Brain microvascular endothelial cell (primary cell): ENCODE results near the gene NNMT.

Experiments used
- DNase-seq: peaks from one replicate; pipeline ENCODE4 v3.0.0-alpha.2; 2020
- H3K27ac ChIP-seq: fragments of 250-450 bp; sonication (Bioruptor Pico); 2 replicates; pipeline ENCODE4 v1.5.1; 2020; ENCODE audit warnings: mild to moderate bottlenecking, moderate library complexity
- H3K27me3 ChIP-seq: fragments of 250-450 bp; sonication (Bioruptor Pico); replicated peaks from 2 replicates; pipeline ENCODE4 v1.5.1; 2020; ENCODE audit warnings: mild to moderate bottlenecking
- H3K36me3 ChIP-seq: fragments of 250-450 bp; sonication (Bioruptor Pico); replicated peaks from 2 replicates; pipeline ENCODE4 v1.5.1; 2020; ENCODE audit warnings: mild to moderate bottlenecking
- H3K4me3 ChIP-seq: 2 replicates; pipeline ENCODE4 v1.5.1; 2011; ENCODE audit warnings: low read depth, mild to moderate bottlenecking, control low read depth, low read length, moderate library complexity
- in situ Hi-C: cut with HindIII; loops from 2 replicates; pipeline ENCODE4 v1.10.0; 2017; ENCODE audit warnings: low sequenced_read_pairs, low pct_ligation_motif_present
- TF ChIP-seq, protein P1 (sequence below): IDR thresholded peaks from 2 replicates; pipeline ENCODE4 v1.5.1; 2011; ENCODE audit warnings: low read depth, mild to moderate bottlenecking, moderate library complexity, low read length, control low read depth, inconsistent platforms; ENCODE audit errors: missing control alignments

NNMT gene

DNA sequence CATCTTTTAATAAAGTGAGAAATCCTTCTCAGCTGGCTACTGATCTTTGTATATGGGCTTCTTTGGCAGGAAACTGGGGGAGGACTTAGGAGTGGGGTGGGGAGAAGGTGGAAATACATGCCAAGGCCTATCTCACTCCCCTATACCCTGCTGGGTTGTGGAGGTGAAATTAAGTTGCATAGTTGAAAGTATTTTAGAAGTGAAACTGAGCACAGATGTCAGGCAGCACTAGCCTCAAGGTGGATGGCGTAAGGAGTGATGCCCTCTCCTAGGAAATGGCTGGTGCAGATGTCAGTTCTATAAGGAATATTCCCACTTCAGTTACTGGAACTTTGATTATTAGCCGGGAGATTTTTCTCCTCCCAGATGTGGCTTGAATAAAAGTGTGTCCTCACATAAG, 46.3 kb downstream of the NNMT start:
- in situ Hi-C loops = loop anchor here (25.0 kb wide), 1 partner anchor 420 kb away; no protein-coding TSS in a partner anchor
- H3K36me3 ChIP-seq = no peaks in the 10 kb centered on the region
- no peak overlapping the region for H3K4me3 ChIP-seq
- no peak overlapping the region for H3K27ac ChIP-seq
- DNase-seq = no peak
- TF ChIP-seq, protein P1, sequence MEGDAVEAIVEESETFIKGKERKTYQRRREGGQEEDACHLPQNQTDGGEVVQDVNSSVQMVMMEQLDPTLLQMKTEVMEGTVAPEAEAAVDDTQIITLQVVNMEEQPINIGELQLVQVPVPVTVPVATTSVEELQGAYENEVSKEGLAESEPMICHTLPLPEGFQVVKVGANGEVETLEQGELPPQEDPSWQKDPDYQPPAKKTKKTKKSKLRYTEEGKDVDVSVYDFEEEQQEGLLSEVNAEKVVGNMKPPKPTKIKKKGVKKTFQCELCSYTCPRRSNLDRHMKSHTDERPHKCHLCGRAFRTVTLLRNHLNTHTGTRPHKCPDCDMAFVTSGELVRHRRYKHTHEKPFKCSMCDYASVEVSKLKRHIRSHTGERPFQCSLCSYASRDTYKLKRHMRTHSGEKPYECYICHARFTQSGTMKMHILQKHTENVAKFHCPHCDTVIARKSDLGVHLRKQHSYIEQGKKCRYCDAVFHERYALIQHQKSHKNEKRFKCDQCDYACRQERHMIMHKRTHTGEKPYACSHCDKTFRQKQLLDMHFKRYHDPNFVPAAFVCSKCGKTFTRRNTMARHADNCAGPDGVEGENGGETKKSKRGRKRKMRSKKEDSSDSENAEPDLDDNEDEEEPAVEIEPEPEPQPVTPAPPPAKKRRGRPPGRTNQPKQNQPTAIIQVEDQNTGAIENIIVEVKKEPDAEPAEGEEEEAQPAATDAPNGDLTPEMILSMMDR = no peak
- no peaks in the 10 kb centered on the region for H3K27me3 ChIP-seq

DNA sequence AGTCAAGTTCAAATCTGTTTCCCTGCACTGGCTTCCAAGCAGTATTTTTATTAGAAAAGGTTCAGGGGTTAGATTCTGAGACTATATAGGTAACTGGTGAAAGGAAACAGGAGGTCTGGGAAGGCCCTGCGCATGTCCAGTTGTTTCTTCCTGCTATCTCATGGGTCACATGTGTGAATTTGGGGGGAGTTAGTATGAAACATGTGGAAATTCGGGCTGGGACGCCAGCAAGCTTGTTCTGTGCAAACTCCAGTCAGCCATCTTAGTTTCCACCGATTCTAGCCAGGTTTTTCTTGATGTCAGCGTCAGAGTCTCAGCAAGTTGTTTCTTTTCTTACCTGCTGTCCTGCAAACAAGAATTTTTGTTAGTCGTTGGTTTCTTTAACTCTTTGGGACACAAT, 46.8 kb downstream of the NNMT start:
- DNase-seq = no peak
- no peak overlapping the region for H3K27ac ChIP-seq
- no peak overlapping the region for H3K4me3 ChIP-seq
- in situ Hi-C loops = loop anchor here (25.0 kb wide), 1 partner anchor 419 kb away; no protein-coding TSS in a partner anchor
- TF ChIP-seq, protein P1 = no peak
- no peaks in the 10 kb centered on the region for H3K36me3 ChIP-seq
- H3K27me3 ChIP-seq = no peaks in the 10 kb centered on the region

DNA sequence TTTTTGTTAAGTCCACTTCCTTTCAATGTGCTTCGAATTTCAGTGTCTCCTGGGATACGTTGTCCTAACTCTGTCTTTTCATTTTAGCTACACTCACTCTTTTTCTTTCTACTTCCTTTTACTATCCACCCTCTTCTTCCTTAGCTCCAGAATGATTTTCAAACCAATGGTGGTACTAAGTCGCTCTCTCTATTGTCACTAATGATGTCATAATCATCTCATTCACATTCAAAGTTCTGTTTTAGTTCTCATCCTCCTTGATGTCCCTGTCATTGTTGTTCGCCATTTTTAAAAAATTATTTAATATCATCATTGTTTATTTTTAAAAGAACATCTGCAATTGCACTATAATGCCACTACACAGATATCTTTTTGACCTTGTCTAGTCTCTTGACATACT, 47.3 kb downstream of the NNMT start:
- TF ChIP-seq, protein P1 = no peak
- Histone ChIP-seq H3K27me3 (no peaks in the 10 kb centered on the region), H3K27ac (no peak overlapping the region), H3K4me3 (no peak overlapping the region), H3K36me3 (no peaks in the 10 kb centered on the region)
- no peak for DNase-seq
- in situ Hi-C loops = loop anchor here (25.0 kb wide), 1 partner anchor 419 kb away; no protein-coding TSS in a partner anchor

GRCh38 chr11:114344494-114344893, 48.3 kb downstream of the NNMT start:
- TF ChIP-seq, protein P1 = no peak
- Histone ChIP-seq H3K27me3 (no peaks in the 10 kb centered on the region), H3K36me3 (no peaks in the 10 kb centered on the region), H3K4me3 (no peak overlapping the region), H3K27ac (no peak overlapping the region)
- in situ Hi-C loops = loop anchor here (25.0 kb wide), 1 partner anchor 418 kb away; no protein-coding TSS in a partner anchor
- no peak for DNase-seq

- Histone ChIP-seq H3K27ac (no peak overlapping the region), H3K4me3 (no peak overlapping the region), H3K27me3 (no peaks in the 10 kb centered on the region), H3K36me3 (no peaks in the 10 kb centered on the region)
- TF ChIP-seq, protein P1 = no peak
- DNase-seq = no peak
- in situ Hi-C loops = loop anchor here (25.0 kb wide), 1 partner anchor 417 kb away; no protein-coding TSS in a partner anchor
Observed at GRCh38 chr11:114345575-114346222, 49.5 kb downstream of the NNMT start.
